Ectodermal cell (in vitro differentiated cells): ENCODE data around the gene CHD5.

Experiments
- H3K27ac ChIP-seq: 2 replicates; pipeline ENCODE4 v1.7.0; 2013; ENCODE audit warnings: mild to moderate bottlenecking, low read depth, low read length; ENCODE audit not compliant: insufficient read depth, poor library complexity, severe bottlenecking
- H3K27me3 ChIP-seq: 2 replicates; pipeline ENCODE4 v1.7.0; 2013; ENCODE audit warnings: mild to moderate bottlenecking, low read length; ENCODE audit not compliant: insufficient read depth, control insufficient read depth, poor library complexity, severe bottlenecking
- H3K36me3 ChIP-seq: one replicate; pipeline ENCODE4 v1.7.0; 2013; ENCODE audit warnings: low read length; ENCODE audit not compliant: control insufficient read depth, insufficient read depth
- H3K4me1 ChIP-seq: one replicate; pipeline ENCODE4 v1.7.0; 2013; ENCODE audit warnings: low read length; ENCODE audit not compliant: control insufficient read depth, insufficient read depth
- H3K4me3 ChIP-seq: 2 replicates; pipeline ENCODE4 v1.7.0; 2013; ENCODE audit warnings: low read depth, low read length, control low read depth; ENCODE audit not compliant: insufficient read depth
- H3K9me3 ChIP-seq: 2 replicates; pipeline ENCODE4 v1.7.0; 2013; ENCODE audit warnings: mild to moderate bottlenecking, low read length, moderate library complexity; ENCODE audit not compliant: control insufficient read depth
- WGBS, 2 experiments: methylation state at CpG; one replicate each; pipeline ENCODE4 v1.1.7; 2013; ENCODE audit warnings: missing lambda C conversion rate in 2 of 2; 5-methylcytosine and 5-hydroxymethylcytosine counted together

CHD5 gene

DNA sequence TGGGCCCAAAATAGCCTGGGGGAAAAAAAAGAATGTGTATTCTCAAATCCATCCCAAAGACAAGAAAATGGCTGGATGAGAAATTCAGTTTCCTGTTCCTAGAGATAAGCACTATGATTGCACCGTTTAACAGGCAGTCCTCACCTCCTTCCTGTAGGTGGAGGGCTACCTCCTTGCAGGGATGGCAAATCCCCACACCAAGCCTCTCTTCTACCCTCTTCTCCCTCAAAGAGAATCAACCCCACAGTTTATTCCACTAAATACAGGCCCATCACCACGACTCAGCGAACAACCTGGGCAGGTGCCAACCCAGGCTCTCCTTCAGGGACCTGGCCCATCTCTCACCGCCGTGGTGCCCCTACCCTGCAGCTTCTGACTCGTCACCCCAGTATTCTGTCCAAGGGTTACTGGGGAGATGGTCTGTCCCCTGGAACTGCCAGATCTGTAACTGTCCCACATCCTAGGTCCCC is 3.4 kb upstream of the CHD5 start:
- no peak overlapping the region for H3K4me3 ChIP-seq
- WGBS, 2 experiments: 77 to 83% methylated on average over 6 of the region's 6 CpGs
- H3K27ac ChIP-seq: no peak overlapping the region
- peaks cover 46% of the 10 kb centered on the region for H3K27me3 ChIP-seq
- no peaks in the 10 kb centered on the region for H3K9me3 ChIP-seq
- no peaks in the 10 kb centered on the region for H3K4me1 ChIP-seq
- no peaks in the 10 kb centered on the region for H3K36me3 ChIP-seq

DNA sequence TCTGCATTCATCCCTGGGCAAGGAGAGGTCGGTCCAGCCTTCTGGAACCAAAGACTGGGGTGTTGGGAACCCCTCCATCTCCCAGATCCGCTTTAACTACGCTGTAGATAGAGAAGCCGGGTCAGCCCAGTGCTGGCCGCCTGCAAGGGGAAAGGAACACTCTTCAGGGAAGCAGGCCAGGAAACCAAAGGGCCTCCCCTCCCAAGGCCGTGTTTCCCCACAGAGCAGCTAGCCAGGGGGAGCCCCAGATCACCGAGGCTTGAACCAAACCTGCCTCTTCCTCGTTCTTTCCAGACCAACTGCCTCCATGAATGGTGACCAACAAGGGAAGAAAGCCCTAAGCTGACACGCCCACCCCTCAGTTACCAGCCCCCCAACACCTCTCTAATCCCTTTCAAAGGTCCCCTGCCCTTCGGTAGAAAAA is 1.2 kb upstream of the CHD5 start:
- peaks cover 68% of the 10 kb centered on the region for H3K27me3 ChIP-seq
- no peak overlapping the region for H3K4me3 ChIP-seq
- no peak overlapping the region for H3K27ac ChIP-seq
- WGBS, 2 experiments: 29 to 34% methylated on average over 10 of the region's 10 CpGs
- no peaks in the 10 kb centered on the region for H3K36me3 ChIP-seq
- no peaks in the 10 kb centered on the region for H3K9me3 ChIP-seq
- no peaks in the 10 kb centered on the region for H3K4me1 ChIP-seq

- 9 to 11% methylated on average over 36 of the region's 36 CpGs for WGBS, 2 experiments
- Histone ChIP-seq H3K36me3 (no peaks in the 10 kb centered on the region), H3K27me3 (peaks cover 73% of the 10 kb centered on the region), H3K9me3 (no peaks in the 10 kb centered on the region), H3K4me1 (no peaks in the 10 kb centered on the region), H3K27ac (no peak overlapping the region), H3K4me3 (no peak overlapping the region)
Measured at GRCh38 chr1:6180707-6181311, 688 bp upstream of the CHD5 start.

- H3K36me3 ChIP-seq: no peaks in the 10 kb centered on the region
- H3K27ac ChIP-seq: no peak overlapping the region
- H3K9me3 ChIP-seq: no peaks in the 10 kb centered on the region
- no peaks in the 10 kb centered on the region for H3K4me1 ChIP-seq
- H3K27me3 ChIP-seq: peaks cover 82% of the 10 kb centered on the region
- 1% methylated on average over 75 to 77 of the region's 92 CpGs for WGBS, 2 experiments
- peak overlapping the region; percentile 16 for H3K4me3 ChIP-seq
Measured at GRCh38 chr1:6179564-6180175, 451 bp downstream of the CHD5 start.

GRCh38 chr1:6178751-6179563 is 1.2 kb downstream of the CHD5 start:
- Histone ChIP-seq H3K4me1 (no peaks in the 10 kb centered on the region), H3K9me3 (no peaks in the 10 kb centered on the region), H3K4me3 (peak overlapping the region; percentile 16), H3K36me3 (no peaks in the 10 kb centered on the region), H3K27me3 (peaks cover 82% of the 10 kb centered on the region), H3K27ac (no peak overlapping the region)
- 9% methylated on average over 51 of the region's 51 CpGs for WGBS, 2 experiments

- no peaks in the 10 kb centered on the region for H3K4me1 ChIP-seq
- no peak overlapping the region for H3K27ac ChIP-seq
- H3K36me3 ChIP-seq: no peaks in the 10 kb centered on the region
- 89% methylated on average over 18 of the region's 18 CpGs for WGBS, 2 experiments
- no peak overlapping the region for H3K4me3 ChIP-seq
- no peaks in the 10 kb centered on the region for H3K9me3 ChIP-seq
- peaks cover 76% of the 10 kb centered on the region for H3K27me3 ChIP-seq
Measured at GRCh38 chr1:6177681-6178380, 2.3 kb downstream of the CHD5 start.

DNA sequence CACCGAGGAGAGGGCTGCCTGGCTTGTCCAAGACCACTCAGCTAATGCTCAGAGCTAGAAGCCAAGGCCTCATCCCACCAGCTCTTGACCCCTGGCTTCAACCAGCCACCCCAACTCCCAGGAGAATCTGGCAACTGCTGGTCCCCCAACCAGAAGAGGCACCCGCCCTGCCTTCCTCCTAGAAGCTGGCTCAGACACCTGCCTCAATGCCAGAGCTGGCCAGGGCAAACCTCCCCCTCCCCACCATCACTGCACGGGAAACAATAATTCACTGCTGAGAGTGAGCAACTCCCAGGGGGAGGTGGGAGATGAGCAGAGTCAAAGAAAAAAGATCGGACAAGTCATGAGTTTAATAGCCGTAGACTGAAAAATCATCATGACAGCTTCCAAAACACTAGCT is 3.3 kb downstream of the CHD5 start:
- Histone ChIP-seq H3K4me3 (no peak overlapping the region), H3K9me3 (no peaks in the 10 kb centered on the region), H3K4me1 (no peaks in the 10 kb centered on the region), H3K27ac (no peak overlapping the region), H3K36me3 (no peaks in the 10 kb centered on the region), H3K27me3 (peaks cover 68% of the 10 kb centered on the region)
- WGBS, 2 experiments: 80 to 85% methylated on average over 5 of the region's 5 CpGs

- H3K4me3 ChIP-seq: no peak overlapping the region
- no peaks in the 10 kb centered on the region for H3K36me3 ChIP-seq
- H3K4me1 ChIP-seq: no peaks in the 10 kb centered on the region
- H3K9me3 ChIP-seq: no peaks in the 10 kb centered on the region
- H3K27ac ChIP-seq: no peak overlapping the region
- peaks cover 54% of the 10 kb centered on the region for H3K27me3 ChIP-seq
- WGBS, 2 experiments: 93 to 94% methylated on average over 6 of the region's 6 CpGs
Measured at GRCh38 chr1:6175411-6175828, 4.7 kb downstream of the CHD5 start.

GRCh38 chr1:6174621-6175410 is 5.3 kb downstream of the CHD5 start:
- Histone ChIP-seq H3K9me3 (no peaks in the 10 kb centered on the region), H3K27me3 (peaks cover 48% of the 10 kb centered on the region), H3K4me1 (no peaks in the 10 kb centered on the region), H3K4me3 (no peak overlapping the region), H3K36me3 (no peaks in the 10 kb centered on the region), H3K27ac (no peak overlapping the region)
- 92 to 94% methylated on average over 5 of the region's 5 CpGs for WGBS, 2 experiments
